ENCODE results near the gene PEX10.

DNA sequence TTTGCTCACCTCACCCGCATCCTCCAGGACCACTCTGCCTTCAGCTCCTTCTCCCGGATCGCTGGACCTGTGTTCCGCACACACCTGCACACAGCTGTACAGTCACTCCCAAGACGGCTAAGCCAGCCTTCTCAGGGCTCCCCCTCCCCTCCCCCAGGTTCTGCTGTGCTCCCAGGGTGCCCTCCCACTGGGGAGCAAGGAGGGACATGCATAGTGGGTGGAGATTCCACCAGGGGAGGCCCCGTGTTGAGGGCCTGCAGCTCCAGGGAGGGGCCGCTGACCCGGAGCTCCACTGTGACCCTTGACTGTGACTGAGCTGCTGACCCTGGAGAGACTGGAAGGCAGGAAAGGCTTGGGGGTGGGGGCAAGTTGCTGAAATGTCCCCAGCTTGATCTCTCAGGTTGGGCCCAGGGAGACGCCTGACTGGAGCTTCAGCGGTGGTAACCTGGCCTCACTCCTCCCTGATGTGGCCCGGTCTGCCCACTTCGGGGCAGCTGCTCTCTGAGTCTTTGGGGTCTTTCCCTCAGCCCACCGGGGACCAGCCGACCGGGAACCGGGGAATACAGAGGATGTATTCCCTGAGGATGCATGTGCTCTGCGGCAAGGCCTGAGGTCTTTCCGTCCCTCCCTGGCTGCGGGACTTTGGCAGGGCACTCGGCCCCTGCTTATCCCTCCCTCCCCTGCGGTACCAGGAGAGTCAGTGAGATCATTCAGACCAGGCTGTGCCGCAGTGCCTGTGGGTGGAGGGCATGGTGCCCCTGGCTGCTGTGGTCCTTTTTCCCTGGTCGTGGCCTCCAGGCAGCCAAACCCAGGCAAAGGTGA is 35.1 kb upstream of the PEX10 start:
- no peak for TF ChIP-seq EZH2 (optimal IDR thresholded peaks at IDR 0.05; ENCODE audit: low read depth, low read length)
- TF ChIP-seq, protein P1, sequence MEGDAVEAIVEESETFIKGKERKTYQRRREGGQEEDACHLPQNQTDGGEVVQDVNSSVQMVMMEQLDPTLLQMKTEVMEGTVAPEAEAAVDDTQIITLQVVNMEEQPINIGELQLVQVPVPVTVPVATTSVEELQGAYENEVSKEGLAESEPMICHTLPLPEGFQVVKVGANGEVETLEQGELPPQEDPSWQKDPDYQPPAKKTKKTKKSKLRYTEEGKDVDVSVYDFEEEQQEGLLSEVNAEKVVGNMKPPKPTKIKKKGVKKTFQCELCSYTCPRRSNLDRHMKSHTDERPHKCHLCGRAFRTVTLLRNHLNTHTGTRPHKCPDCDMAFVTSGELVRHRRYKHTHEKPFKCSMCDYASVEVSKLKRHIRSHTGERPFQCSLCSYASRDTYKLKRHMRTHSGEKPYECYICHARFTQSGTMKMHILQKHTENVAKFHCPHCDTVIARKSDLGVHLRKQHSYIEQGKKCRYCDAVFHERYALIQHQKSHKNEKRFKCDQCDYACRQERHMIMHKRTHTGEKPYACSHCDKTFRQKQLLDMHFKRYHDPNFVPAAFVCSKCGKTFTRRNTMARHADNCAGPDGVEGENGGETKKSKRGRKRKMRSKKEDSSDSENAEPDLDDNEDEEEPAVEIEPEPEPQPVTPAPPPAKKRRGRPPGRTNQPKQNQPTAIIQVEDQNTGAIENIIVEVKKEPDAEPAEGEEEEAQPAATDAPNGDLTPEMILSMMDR (IDR thresholded peaks at IDR 0.05; ENCODE audit: low read length): no peak
